Heart right ventricle (tissue), 16 donors: Measurements from ENCODE around the gene CBX3. TPM values are rescaled to one million over a fixed set of nuclear protein-coding genes. Genes with fewer than 3 reads are reported as not detected.

Experiments
- ATAC-seq, 8 donors: fragments of 200-7000 bp; cut with Tn5 transposase; one replicate each; pipeline ENCODE4 v1.9.1; 2020; ENCODE audit warnings: mild to moderate bottlenecking in 8 of 8, moderate library complexity in 8 of 8, moderate number of reproducible peaks in 1 of 8
- DNase-seq, 2 donors: peaks; one replicate each; pipeline ENCODE4 v3.0.0-alpha.2; 2020
- H3K27ac ChIP-seq, 10 donors: fragments of 200-600 bp; sonication (generic) in 2 of 10; one replicate each; pipeline versions ENCODE4 v1.5.0 to v1.8.0; 2020 to 2022; ENCODE audit warnings: mild to moderate bottlenecking in 3 of 10
- H3K27me3 ChIP-seq, 7 donors: fragments of 200-600 bp; one replicate each; pipeline ENCODE4 v1.8.0; 2021 to 2022; ENCODE audit warnings: mild to moderate bottlenecking in 2 of 7
- H3K36me3 ChIP-seq, 9 donors: fragments of 200-600 bp; sonication (generic) in 1 of 9; one replicate each; pipeline versions ENCODE4 v1.5.0 to v1.8.0; 2020 to 2022; ENCODE audit warnings: mild to moderate bottlenecking in 2 of 9
- H3K4me1 ChIP-seq, 9 donors: fragments of 200-600 bp; sonication (generic) in 1 of 9; one replicate each; pipeline versions ENCODE4 v1.5.0 to v1.8.0; 2020 to 2022; ENCODE audit warnings: mild to moderate bottlenecking in 4 of 9
- H3K4me3 ChIP-seq, 10 donors: fragments of 200-600 bp; sonication (generic) in 2 of 10; one replicate each; pipeline versions ENCODE4 v1.5.0 to v1.8.0; 2020 to 2022; ENCODE audit warnings: mild to moderate bottlenecking in 7 of 10, moderate library complexity in 2 of 10
- H3K9me3 ChIP-seq, 11 donors: fragments of 200-600 bp in 10 of 11; sonication (generic) in 2 of 11; one replicate each; pipeline versions ENCODE4 v1.5.0 to v1.8.0; 2013 to 2022; ENCODE audit warnings: mild to moderate bottlenecking in 2 of 11, control low read depth in 1 of 11, moderate library complexity in 1 of 11
- WGBS, 2 donors: extraction: QIAGEN DNeasy Blood & Tissue Kit; methylation state at CpG; one replicate each; pipeline ENCODE4 v1.1.7; 2013; ENCODE audit warnings: inconsistent platforms in 1 of 2; 5-methylcytosine and 5-hydroxymethylcytosine counted together
- intact Hi-C, 10 donors: fragments of 100-400 bp; cut with DNase I; formaldehyde crosslinking; loops; one replicate each; pipeline versions ENCODE4 v1.11.1 to v1.14.2; 2022
- polyA plus RNA-seq, 2 donors: library from polyadenylated mRNA; stranded (reverse); fragments of 200-250 nt; gene quantifications; one replicate each; pipeline ENCODE4 v1.2.3, GENCODE V29; 2013
- total RNA-seq, 10 donors: library from RNA; stranded (reverse); fragmentation: NEBNext Ultra II Directional in 3 of 10; extraction: Animal tissue kit (Norgen Biotek cat#: 25700) in 3 of 10; gene quantifications; one replicate each; pipeline versions ENCODE4 v1.2.1 to v1.2.4, GENCODE V29; 2021 to 2023
- TF ChIP-seq, protein P1 (sequence below), 9 donors: fragments of 200-600 bp; sonication (generic) in 2 of 9; IDR thresholded peaks; one replicate each; pipeline versions ENCODE4 v1.5.0 to v1.8.0; 2021 to 2022; ENCODE audit warnings: antibody characterized with exemption in 9 of 9, mild to moderate bottlenecking in 5 of 9, moderate library complexity in 1 of 9
- donor health status: Arrhythmogenic right ventricular cardiomyopathy.
- donor health status: ischemic (EF 13 %, LVEDD 7.1; RV severe dilation, severe dysfunction).
- donor health status: healthy with polysubstance abuse.
- donor health status: DM: no; HTN: yes; CAD: no.
- donor health status: DM: no; HTN: no; CAD: no.
- donor health status: ischemic (EF 25% LVEDD 6.9; RV normal size, moderate dysfunction).
- donor health status: ischemic (EF 25% LVEDD 5.7; RV mildly dilated, moderate dysfunction).
- donor health status: healthy.
- donor health status: DM: yes; HTN: yes; CAD: no.
- donor health status: Ischemic cardiomyopathy.
- donor health status: ischemic (EF 35%, LVEDD 5.7; RV mildly dilated, moderate dysfunction).
- donor health status: nonischemic (EF 11% LVEDD 7.7; RV severe dilation, severe dysfunction).
- donor health status: DM: yes; HTN: yes; CAD: no.
- donor health status: PGD.
- donor health status: ischemic (EF 29% LVEDD 5.4; RV normal size, mild dysfunction).
- donor health status: nonischemic (EF 23%, LVEDD 6.1; RV moderate dilation, normal function).

CBX3 gene
- total and polyA plus RNA-seq, 12 donors: 49.0 to 72.6 (median 58.6) TPM

- 80 to 86% methylated on average over 5 of the region's 5 CpGs for WGBS, 2 donors
- Histone ChIP-seq H3K4me1 (peaks cover 0 to 5% (median 0%) of the 10 kb centered on the region in 9 donors), H3K27me3 (no peaks in the 10 kb centered on the region), H3K36me3 (peaks cover 0 to 52% (median 42%) of the 10 kb centered on the region in 9 donors), H3K4me3 (no peak overlapping the region), H3K27ac (no peak overlapping the region), H3K9me3 (no peaks in the 10 kb centered on the region)
- TF ChIP-seq, protein P1, sequence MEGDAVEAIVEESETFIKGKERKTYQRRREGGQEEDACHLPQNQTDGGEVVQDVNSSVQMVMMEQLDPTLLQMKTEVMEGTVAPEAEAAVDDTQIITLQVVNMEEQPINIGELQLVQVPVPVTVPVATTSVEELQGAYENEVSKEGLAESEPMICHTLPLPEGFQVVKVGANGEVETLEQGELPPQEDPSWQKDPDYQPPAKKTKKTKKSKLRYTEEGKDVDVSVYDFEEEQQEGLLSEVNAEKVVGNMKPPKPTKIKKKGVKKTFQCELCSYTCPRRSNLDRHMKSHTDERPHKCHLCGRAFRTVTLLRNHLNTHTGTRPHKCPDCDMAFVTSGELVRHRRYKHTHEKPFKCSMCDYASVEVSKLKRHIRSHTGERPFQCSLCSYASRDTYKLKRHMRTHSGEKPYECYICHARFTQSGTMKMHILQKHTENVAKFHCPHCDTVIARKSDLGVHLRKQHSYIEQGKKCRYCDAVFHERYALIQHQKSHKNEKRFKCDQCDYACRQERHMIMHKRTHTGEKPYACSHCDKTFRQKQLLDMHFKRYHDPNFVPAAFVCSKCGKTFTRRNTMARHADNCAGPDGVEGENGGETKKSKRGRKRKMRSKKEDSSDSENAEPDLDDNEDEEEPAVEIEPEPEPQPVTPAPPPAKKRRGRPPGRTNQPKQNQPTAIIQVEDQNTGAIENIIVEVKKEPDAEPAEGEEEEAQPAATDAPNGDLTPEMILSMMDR (IDR thresholded peaks at IDR 0.05): no peak
- DNase-seq (no peak), ATAC-seq (no peak)
- intact Hi-C loops: loop anchor here in 1 of 10 donors (10.0 kb wide), 1 partner anchor 61 kb away; no protein-coding TSS in a partner anchor
Measured at GRCh38 chr7:26213807-26214515, 12.4 kb downstream of the CBX3 start.

DNA sequence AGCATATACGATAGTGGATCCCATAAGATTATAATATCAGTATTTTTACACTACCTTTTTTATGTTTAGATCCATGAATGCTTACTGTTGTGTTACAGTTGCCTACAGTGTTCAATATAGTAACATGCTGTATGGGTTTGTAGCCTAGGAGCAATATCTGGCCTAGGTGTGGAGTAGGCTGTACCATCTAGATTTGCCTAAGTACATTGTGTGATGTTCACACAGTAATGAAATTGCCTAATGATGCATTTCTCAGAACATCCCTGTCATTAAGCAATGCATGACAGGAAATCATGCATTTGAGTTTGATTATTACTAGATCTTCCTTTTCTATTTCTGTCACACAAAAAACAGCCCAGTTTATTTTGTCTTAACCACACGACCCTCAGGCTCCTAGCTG lies 14.5 kb downstream of the CBX3 start:
- DNase-seq (no peak), ATAC-seq (no peak)
- Histone ChIP-seq H3K9me3 (no peaks in the 10 kb centered on the region), H3K4me1 (peaks cover 0 to 5% (median 0%) of the 10 kb centered on the region in 9 donors), H3K4me3 (no peak overlapping the region), H3K27ac (no peak overlapping the region), H3K27me3 (no peaks in the 10 kb centered on the region), H3K36me3 (peaks cover 0 to 31% (median 25%) of the 10 kb centered on the region in 9 donors)
- TF ChIP-seq, protein P1 (IDR thresholded peaks at IDR 0.05): no peak
- WGBS, 2 donors: 79 to 82% methylated on average over 2 of the region's 2 CpGs
- intact Hi-C loops: loop anchor here in 1 of 10 donors (10.0 kb wide), 1 partner anchor 59 kb away; no protein-coding TSS in a partner anchor

GRCh38 chr7:26224359-26224758 lies 22.8 kb downstream of the CBX3 start:
- Histone ChIP-seq H3K27me3 (peaks cover 0 to 26% (median 4%) of the 10 kb centered on the region in 7 donors), H3K27ac (no peak overlapping the region), H3K9me3 (no peaks in the 10 kb centered on the region), H3K4me1 (no peaks in the 10 kb centered on the region), H3K36me3 (no peaks in the 10 kb centered on the region), H3K4me3 (no peak overlapping the region)
- intact Hi-C loops: no loop called here
- DNase-seq (no peak), ATAC-seq (no peak)
- TF ChIP-seq, protein P1 (IDR thresholded peaks at IDR 0.05): no peak
- 52 to 61% methylated on average over 5 of the region's 5 CpGs for WGBS, 2 donors

DNA sequence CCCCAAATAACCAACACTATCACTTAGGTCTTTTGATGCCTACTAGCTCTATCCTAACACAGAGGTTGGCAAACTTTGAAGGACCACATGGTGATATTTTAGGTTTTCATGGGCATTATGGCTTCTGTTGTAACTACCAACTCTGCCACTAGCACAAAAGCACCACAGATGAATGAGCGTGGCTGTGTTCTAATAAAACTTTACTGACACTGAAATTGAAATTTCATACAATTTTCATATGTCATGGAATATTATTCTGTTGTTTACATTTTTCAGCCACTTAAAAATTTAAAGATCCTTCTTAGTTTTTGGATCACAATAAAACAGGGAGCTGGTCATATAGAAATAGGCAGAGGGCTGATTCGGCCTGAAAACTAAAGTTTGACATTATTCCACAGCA lies 26.4 kb downstream of the CBX3 start:
- Histone ChIP-seq H3K27me3 (peaks cover 0 to 24% (median 6%) of the 10 kb centered on the region in 7 donors), H3K4me3 (no peak overlapping the region), H3K36me3 (no peaks in the 10 kb centered on the region), H3K4me1 (no peaks in the 10 kb centered on the region), H3K27ac (no peak overlapping the region), H3K9me3 (no peaks in the 10 kb centered on the region)
- ATAC-seq: no peak
- TF ChIP-seq, protein P1 (IDR thresholded peaks at IDR 0.05): no peak
- 93 to 96% methylated on average over 2 of the region's 2 CpGs for WGBS, 2 donors
- DNase-seq: no peak
- intact Hi-C loops: no loop called here
